GM21737 (cell line): ENCODE data around the gene AMOTL2.

Experiments
- ATAC-seq: cut with Tn5 transposase; IDR thresholded peaks from one replicate; pipeline ENCODE4 v1.9.1; 2021; ENCODE audit warnings: mild to moderate bottlenecking, moderate library complexity; ENCODE audit not compliant: unreplicated experiment

Gene AMOTL2

DNA sequence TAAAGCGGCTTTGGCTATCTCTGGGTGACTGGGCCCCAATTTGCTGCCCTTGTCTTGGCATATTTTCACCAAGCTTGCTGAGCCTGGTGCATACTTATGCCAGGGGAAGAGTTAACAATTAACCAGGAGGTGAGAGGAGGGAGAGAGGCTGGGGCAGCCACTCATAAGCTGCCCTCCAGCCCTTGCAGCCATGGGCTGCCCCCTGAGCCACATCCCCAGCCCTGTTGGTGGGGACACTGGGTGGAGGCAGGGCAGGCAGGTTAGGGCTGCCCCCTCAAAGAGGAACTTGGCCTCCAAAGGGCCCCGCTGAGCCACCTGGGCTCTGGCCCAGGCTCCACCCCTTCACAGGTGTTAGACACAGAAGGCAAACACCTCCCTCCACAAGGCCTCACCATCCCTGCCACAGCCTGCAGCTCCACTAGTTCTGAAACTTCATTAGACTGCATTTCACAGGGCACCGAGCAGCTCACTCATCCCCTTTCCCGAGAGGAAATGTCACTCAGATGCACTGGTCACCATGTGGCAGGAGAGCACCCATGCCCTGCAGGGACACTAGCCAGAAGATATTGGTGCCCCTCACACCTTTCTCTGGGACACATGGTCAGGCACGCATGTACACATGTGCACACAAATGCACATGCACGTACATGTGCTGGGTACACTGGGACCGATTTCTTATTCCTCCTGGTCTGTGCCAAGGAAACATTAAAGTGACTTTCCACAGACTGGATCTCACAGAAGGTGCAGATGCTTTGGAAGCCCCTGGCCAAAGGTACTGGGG is 20.2 kb downstream of the AMOTL2 start:
- ATAC-seq = no peak

GRCh38 chr3:134353171-134353825 is 20.9 kb downstream of the AMOTL2 start:
- no peak for ATAC-seq

DNA sequence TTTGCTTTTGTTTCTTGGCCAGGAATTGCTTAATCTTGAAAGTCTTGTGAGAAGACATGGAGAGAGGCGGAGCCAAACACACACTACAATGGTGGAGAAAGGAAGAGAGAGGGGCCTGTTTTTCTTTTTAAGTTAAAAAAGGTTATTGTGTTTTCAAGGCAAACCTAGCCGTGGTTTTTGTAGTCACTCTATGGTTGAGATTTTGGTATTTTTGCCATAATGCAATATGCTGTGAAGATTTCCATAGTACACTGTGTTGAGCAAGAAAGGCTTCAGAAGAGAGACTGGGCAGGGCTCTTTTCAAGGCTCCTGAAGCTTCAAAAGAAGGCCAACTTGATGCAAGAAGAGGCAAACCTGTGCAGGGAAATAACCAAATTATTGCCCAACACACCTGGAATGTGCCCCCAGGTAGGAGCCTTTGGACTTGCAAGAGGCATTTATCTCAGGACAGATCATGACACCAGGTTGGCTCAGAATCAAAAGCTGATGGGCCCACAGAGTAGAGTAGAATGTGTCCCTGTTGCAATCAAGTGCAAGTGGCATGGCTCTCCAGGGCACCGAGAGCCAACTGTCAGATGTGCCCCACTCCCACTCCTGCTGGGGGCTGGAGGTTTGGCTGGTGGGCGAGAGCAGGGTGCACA is 22.1 kb downstream of the AMOTL2 start:
- ATAC-seq = no peak

- ATAC-seq = no peak
Measured at GRCh38 chr3:134351427-134351826, 22.8 kb downstream of the AMOTL2 start.

DNA sequence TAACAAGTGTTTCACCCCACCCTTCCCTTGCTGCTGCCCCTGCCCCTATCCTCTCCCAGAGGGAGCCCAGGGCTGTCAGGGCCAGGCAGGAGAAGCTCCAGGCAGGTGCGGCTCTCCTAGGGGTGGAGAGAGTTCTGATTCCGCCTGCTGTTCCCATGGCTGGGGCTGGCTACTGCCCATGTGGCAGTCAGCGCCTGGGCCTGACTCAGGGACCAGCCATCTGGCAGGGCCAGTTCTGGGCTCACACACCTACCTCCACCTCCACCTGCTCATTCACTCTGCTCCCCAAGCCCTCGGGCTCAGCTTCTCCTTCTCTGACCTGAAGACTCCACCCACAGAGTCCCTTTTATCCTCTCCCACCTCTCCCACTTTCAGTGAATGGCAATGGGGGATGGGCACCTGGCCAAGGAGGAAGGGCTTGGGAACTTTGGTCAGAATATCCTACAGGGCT is 23.4 kb downstream of the AMOTL2 start:
- no peak for ATAC-seq

GRCh38 chr3:134350266-134350665 is 24.0 kb downstream of the AMOTL2 start:
- no peak for ATAC-seq

DNA sequence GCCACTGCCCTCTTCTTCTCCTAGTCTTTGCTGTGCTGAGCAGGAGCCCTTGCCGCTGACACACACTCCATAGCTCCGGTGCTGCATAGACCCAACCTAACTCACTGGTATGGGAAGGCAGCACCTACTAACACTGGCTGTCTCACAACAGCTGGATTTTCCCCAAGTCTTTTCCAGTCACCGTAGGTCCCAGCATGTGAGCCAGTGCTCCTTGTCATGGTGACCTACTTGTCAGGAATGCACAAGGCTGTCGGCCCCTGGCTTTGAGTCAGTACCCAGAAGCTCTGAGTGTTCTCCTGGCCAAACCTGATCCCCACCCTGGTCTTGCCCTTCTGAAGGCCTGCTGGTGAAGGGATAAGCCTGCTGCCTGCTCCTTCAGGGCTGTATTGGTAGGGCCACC is 25.7 kb downstream of the AMOTL2 start:
- no peak for ATAC-seq

- ATAC-seq = no peak
Measured at GRCh38 chr3:134347551-134347950, 26.7 kb downstream of the AMOTL2 start.

GRCh38 chr3:134346744-134347143 is 27.5 kb downstream of the AMOTL2 start:
- no peak for ATAC-seq

DNA sequence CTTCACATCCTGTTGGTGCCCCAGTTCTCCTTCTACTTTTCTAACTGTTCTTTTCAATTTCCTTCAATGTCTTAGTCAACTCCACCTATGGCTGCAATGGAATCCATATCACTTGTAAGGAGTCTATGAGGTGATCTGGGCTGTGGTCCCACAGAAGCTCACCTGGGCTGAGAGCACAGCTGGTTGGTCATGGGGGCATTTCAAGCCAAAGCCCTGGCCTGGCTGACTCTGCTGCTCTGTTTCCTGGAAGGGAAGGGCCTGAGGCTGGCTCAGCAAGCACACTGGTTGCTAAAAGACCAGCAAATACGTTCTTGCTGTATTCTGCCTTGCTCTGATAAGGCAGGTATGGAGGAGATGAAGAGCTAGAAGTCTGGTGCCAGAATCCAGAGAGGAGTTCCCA is 29.0 kb downstream of the AMOTL2 start:
- ATAC-seq = no peak

- ATAC-seq = no peak
Measured at GRCh38 chr3:134344560-134344959, 29.7 kb downstream of the AMOTL2 start.

DNA sequence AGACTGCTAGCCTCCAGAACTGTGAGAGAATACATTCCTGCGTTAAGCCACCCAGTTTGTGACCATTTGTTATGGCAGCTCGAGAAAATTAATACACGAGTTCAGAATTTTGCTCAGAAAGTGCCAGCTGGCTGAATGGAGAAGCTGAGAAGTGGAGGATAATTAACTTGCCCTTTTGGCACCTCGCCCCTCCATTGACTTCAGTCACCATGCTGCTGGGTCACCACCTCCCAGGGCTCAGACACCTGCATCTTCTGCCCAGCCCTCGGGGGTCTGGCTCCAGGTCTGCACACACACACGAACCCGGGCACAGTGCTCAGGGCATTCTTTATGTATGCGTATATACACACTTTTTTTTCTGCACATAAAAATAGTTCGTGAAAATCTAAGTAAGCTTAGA is 32.0 kb downstream of the AMOTL2 start:
- no peak for ATAC-seq

DNA sequence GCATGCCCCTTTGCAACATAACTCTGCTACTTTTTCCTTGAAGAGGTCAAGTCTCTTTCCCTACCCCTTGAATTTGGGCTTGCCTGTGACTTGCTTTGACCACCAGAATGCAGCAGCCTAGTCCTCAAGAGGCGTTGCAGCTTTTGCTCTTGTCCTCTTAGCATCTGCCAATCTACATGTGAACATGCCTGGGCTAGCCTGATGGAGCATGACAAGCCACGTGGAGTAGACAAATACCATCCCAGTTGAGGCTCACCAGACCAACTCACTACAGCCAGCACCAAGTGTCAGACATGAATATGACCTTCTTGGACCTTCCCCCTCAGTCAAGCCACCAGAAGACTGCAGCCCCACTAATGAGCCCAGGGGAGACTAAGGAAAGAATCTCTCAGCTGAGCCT is 32.9 kb downstream of the AMOTL2 start:
- no peak for ATAC-seq

- ATAC-seq = no peak
Measured at GRCh38 chr3:134340982-134341365, 33.3 kb downstream of the AMOTL2 start.

- no peak for ATAC-seq
Measured at GRCh38 chr3:134340362-134340981, 33.8 kb downstream of the AMOTL2 start.

DNA sequence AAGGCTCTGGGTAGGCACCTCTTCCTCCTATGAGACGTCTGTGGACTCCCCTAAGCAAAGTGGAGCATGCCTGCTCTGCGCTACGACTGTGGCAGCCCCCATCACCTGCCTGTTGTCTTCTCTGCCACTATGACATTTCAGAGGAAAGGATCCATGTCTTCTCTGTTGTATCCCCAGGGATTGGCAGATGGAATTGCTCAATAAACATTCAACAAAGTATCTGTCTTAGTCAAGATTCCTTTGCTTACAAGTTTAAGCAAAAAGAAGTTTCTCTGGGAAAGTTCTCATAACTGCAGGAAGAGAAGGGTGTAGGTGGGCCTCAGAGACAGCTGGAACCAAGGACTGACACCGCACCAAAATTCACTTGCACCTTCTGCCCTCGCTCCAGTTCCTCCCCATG is 34.3 kb downstream of the AMOTL2 start:
- ATAC-seq = no peak

GRCh38 chr3:134339331-134339730 is 34.9 kb downstream of the AMOTL2 start:
- no peak for ATAC-seq

- no peak for ATAC-seq
Measured at GRCh38 chr3:134338516-134339261, 35.6 kb downstream of the AMOTL2 start.

GRCh38 chr3:134338201-134338512 is 36.1 kb downstream of the AMOTL2 start:
- no peak for ATAC-seq

- ATAC-seq = no peak
Measured at GRCh38 chr3:134337511-134338200, 36.6 kb downstream of the AMOTL2 start.
